Suppressor macrophage treated with lipopolysaccharide for 4 hours (primary cell): Measurements from ENCODE around the gene ELF1.
"Not testable (repeated sequence)": the region's sequence is repeated elsewhere in the genome, so short reads cannot be mapped to it uniquely, and the experiment has no call there.

Experiments
- DNase-seq: peaks from one replicate; pipeline ENCODE4 v3.0.0-alpha.2; 2020

The ELF1 gene

DNA sequence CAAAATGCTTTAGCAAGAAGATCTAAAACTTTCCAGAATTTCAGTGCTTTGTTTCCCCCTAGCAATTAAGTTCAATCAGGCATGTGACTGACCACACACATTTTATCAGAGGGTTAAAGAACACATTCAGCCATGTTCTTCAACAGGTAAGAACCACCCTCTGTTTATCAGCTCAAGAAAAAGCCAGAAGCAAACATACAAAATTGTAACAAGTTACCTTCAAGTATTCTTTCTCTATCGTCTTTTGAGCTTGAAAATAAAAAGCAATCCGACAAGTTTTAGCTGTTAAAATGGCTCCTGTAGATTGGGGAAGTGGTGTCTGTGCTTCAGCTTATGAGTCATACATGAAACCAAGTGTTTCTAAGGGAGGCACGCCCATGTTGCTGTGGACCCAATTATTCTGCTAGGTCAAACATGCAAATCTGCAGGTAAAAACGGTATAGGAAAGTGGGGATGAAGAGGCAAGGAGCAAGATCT is at the start of gene ELF1:
Gene ELF1 (minus strand): TSS at position 306 of the 477 bp plus-strand sequence. CDS start 37,262 bp downstream, outside the sequence.
- DNase-seq: peak; percentile 90

DNA sequence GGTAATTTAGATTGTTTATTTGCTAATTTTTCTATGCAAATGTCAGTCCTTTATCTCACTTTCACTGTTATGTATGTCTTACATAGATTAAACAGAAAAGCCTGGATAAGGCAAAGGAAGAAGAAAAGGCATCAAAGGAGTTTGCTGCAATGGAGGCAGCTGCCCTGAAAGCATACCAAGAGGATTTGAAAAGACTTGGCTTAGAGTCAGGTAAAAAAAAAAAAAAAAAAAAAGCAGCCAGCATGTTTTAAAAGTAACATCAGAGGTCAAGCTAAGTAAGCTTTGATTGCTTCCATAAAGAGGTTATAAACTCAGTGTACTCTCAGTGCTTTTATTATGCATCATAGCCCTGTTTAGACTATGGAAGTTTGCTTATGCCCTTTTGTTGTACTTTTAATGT is 46.0 kb upstream of the ELF1 start:
- DNase-seq: no peak

DNA sequence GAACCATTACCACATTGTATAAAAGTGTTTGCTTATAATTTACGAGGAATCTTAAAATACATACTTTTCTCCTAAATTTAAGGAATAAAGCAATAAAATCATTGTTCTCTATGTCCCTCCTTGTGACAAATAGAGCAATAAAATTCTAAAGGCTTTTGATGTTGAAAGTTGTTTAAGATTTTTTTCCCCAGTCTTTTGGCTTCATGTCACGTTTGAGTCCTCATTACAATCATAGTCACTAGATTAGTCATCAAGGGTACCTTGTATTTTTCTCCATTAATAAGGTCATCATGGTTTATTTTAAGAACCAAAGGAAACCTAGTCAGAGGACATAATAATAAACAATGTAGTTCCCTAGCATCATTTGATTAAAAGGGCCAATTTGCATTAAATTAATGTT is 45.4 kb upstream of the ELF1 start:
- DNase-seq: no peak

DNA sequence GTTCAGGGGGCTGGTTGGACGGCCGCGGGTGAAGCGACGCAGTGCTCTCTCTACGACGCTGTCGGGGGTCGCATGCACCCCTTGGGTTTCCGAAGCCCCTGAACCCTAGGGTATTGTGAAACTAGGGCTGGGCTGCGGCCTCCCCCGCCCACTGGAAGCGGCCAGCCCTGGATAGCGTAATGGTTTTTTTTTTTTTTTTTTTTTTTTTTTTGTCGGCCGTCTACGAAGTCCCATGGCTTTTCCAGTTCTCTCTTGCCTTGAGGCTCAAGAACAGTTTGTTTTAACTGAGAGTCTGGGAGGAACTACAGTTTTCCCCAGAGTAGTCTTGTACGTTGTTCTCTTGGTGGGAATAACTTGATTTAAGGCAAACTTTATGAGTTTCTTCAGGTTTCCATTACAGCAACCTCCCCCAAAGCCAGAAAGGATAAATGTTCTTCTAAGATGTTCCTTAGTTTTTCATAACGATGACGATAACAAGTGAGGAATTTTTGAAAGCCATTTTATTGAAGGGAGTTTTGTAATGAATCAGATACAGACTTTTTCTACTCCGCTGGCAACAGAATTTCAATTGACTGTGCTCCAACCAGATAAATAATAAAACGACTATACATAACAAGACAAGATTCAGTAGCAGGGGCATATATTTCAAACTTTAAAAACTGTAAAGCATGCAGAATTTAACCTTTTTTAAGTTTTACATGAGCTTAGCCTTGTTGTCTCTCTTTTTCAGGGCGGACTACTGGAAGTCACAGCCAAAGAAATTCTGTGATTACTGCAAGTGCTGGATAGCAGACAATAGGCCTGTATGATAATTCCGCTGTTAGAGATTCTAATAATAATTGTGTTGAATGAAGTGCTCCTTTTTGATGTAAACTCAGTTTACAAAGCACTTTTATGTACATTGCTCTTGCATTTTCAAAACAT is 43.1 kb upstream of the ELF1 start:
- DNase-seq: peak; percentile 85

DNA sequence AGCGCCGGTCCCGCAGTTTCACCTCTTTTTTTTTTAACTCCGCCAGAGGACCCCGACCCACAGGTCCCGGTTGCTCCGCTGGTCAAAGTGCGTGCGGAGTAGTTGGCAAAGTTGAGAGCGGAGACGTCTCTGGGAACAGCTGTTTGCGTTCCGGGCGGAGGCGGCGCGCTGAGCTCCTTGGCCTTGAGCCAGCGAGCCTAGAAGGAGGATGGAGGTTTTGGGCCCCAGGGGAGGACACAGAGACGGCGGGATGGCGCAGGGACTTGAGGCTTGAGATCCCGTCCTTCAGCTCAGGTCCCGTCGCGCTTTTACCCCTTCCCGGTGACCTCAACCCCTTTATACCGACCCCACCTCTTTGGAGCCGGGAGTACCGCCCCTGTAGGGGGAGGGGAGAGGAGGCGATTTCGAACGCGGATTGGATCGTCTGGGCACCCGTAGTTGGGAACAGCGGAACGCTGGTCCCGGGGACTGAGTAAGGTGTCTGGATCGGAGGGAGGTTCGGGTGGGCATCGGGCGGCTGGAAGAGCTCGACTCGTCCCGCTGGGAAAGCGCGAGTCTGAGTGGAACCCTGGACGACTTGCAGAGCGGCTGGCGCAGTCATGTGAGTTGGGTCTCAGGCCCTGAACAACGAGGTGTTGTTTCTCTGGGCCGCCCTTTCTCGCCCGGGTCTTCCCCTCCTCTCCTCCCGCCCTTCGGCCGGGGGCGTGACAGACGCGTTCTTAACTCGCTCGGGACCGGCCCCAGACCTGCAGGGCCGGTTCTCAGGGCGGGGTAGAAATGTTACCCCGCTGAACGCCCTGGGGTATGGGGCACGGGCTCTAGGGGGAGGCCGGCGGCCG is 42.2 kb upstream of the ELF1 start, which contains the start of gene WBP4:
Gene WBP4 (plus strand): TSS at position 435 of the 839 bp plus-strand sequence. CDS start 165 bp downstream, at position 600.
- DNase-seq: peak; percentile 96

DNA sequence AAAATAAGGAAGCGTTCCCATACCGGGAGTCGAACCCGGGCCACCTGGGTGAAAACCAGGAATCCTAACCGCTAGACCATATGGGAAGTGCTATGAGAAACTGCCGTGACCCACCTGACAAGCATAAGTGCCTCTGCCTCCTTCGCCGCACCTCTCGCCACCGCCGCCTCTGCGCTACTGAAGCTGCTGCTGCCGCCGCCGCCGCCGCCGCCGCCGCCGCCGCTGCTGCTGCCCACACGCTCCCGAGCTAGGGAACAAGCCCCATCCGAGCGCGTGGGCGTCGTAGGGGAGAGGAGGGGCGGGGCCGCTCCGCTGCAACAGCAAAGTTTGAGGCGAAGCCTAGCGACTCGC is 41.6 kb upstream of the ELF1 start:
- DNase-seq: peak; percentile 93

DNA sequence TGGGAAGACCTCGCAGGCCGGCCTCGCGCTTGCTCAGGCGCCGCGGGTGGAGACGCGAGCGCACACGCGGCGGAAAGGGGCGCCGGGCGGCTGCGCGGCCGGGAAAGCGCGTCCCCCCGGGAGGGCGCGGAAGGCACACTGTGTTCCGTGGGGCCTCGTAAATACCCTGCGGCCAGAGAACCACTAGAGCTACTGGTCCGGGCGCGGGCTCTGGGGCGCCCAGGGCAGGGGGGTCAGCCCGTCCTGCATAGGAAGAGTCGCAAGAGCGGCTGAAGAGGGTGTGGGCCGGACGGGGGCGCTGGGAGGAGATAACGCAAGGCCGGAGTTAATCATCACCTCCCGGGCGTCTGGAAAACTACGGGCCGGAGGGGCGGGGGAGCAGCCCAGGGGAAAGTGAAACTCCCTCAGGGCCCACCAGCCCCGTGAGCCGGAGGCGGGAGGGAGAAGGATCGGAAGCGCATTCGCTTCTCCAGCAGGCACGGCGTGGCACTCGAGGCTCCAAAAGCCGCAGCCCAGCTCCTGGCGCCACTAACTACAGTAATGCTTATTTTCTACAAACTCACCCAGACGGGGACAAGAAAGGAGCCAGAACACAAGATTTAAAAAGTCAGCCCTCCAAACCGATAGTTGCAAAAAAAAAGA is 41.1 kb upstream of the ELF1 start:
- DNase-seq: peak; percentile 98

DNA sequence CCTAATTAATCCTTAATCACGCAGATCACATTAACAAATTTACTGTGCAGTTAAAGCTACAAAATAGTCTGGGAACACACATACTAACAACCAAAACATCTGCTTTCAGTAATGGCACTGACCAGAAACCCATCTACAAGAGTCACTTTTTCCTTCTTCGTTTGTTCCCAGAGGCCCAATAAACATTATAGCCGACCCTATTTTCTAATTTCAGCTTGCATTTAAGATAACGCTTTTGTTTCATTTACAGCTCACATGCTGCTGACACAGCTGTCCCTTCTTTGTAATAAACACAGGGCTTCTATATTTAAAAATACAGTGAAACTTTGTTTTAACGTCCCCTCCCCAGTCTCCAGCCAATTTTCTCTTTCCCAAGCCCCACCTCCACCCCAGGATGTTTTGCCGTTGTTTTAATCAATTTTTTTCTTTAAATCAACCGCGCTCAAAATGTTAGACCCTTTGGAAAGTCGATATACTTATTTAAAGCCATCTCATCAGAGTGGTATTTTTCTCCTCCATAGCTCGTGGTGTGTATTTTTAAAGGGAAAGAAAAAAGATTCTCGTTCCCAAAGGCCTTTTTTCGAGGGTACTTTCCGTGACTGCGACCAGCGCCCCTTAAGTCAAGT is 40.5 kb upstream of the ELF1 start:
- peak; percentile 20 for DNase-seq

DNA sequence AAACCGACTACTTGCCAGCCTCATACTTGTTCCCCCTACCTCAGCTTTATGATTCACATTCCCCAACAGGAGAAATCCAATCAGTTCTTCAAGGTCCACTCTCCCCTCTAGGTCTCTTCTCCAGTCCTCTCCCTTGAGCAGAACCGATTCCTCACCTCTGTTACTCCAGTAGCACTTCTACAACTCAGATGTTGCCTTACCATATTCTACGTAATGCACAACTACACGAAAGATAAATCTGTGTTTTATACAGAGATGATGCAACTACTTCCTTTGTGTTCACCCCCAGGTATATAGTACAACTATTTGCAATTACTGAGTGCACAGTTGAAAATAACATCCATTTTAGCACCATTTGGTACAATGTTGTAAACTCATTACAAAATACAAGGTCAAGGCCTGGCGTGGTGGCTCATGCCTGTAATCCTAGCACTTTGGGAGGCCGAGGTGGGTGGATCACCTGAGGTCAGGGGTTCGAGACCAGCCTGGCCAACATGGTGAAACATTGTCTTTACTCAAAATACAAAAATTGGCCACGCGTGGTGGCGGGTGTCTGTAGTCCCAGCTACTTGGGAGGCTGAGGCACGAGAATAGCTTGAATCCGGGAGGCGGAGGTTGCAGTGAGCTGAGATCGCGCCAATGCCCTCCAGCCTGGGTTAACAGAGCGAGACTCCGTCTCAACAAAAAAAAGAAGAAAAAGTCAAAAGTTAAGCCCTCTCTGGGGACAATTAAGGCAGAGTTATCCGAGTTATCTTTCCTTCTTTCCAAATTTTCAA is 39.4 kb upstream of the ELF1 start:
- no peak for DNase-seq

DNA sequence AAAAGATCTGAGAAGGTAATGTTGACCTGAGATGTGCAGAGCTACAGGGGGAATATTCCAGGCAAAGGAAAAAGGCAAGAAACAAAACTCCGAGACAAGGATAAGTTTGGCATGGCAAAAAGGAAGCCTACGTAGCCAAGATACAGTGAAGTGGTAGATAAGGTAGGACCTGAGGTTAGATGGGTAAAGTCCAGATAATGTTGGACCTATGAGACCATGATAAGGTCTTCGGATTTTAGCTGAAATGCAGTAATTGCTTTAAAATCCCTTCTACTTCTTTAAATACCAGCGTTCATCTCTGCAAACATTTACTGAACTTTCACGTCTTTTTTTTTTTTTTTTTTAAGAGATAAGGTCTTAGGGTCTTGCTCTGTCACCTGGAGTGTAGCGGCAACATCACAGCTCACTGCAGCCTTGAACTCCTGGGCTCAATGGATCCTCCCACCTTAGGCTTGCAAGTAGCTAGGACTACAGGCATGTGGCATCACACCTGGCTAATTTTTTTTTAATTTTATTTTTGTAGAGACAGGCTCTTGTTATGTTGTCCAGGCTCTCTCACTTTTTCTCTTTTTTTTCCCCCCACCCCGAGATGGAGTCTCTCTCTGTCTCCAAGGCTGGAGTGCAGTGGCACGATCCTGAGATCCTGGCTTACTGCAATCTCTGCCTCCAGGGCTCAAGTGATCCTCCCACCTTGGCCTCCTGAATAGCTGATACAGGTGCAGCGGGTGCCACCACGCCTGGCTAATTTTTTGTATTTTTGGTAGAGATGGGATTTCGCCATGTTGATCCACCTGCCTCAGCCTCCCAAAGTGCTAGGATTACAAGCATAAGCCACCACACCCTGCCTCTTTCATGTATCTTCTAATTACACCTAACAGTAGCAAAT is 38.0 kb upstream of the ELF1 start:
- DNase-seq: no peak

DNA sequence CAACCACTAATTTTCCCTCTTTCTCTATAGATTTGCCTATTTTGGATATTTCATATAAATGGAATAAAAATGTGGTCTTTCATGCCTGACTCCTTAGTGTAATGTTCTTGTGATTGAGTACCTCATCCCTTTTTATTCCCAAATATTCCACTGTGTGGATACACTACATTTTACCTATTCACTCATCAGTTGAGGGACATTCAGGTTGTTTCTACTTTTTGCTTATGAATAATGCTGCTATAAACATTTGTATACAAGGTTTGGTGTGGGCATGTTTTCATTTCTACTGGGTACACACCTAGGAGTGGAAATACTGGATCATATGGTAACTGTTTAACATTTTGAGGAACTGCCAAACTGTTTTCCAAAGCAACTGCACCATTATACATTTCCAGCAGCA is 37.1 kb upstream of the ELF1 start:
- no peak for DNase-seq

DNA sequence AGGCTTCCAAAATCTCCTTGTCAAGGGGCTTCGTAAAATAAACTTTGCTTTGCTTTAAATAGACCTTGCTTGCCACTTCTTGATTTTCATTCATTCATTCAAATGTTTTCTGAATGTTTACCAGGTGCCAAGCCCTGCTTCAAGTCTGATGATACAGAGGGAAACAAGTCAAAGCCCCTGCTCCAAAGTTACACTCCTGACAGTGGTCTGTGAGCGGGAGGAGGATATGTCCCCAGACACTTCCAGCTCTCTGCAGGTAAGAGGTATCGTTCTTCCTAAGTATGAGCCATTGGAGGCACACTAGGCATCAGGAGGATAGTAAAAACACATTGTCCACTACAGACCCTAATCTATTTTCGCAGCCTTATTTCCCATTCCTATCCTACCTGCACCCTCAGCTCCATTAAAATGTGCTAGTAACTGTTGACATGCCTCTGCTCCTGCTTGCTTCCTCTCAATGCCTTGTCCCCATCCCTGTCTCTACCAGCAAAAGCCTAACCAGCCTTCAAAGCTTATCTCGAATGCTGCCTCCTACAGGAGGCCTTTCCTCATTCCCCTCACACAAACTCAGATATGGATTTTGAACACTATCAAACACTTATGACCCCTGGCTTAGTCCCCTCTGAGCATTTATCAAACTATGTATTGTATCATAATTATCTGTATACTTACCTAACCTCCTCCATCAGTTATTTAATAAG is 36.0 kb upstream of the ELF1 start:
- no peak for DNase-seq

DNA sequence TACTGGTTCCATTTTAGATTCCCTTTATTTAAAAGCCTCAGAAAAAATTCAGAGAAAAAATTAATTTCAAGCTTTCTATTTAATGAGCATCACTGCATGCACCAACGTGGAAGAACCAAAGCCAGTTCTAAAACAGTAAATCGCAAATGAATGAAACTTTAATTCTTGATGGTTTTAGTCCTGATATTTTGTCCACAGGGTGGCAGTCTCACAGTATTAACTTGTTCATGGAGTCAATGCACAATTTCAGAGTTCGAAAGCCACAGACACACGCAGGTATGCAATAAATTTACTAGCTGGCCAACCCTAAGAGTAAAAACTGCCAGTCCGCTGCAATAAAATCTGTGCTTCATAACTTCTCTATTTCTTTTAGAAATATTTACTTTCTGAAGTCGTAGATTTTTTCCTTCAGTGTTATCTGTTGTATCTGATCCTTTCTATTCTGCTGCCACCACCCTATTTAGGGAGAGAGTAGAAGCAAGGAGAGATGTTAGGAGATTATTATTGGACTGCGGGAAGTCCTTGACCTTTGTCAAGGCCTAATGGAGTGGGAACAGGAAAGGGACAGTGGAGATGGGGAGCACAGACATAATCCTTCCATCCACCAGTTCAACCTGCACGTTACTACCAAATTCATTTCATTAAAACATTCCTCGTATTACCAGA is 35.2 kb upstream of the ELF1 start:
- peak; percentile 56 for DNase-seq

DNA sequence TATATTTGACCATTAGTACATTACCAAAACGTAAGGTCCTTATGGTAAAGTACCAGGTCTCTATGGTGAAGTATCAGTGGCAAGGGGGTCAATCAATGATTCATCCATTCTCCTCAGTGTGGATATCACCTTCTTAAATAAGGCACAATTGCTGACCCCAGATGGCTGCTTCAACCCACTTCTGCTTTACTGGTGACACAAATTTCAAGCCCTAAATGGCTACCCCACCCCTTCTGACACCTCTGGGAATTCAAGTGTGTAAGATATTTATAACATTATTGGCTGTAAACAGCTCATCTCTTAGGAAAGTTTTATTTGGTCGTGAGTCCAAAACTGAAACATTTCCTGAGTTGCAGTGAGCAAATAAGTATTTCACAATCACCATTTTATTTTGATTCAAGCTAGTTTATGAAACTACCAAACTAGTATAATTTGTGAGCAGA is 34.3 kb upstream of the ELF1 start:
- peak; percentile 91 for DNase-seq

DNA sequence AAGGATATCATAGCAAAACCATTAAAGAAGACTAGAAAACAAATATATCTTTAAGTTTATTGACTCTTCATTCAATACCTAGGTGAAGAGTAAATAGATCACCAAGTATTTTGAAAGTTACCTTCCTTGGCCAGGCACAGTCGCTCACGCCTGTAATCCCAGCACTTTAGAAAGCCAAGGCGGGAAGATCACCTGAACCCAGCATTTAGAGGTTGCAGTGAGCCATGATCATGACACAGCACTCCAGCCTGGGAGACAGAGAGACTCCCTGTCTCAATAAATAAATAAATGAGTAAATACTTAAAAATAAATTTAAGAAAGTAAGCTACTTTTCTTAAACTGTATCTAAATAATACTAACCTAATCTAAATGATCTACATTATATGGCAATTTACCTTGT is 33.3 kb upstream of the ELF1 start:
- DNase-seq: no peak

DNA sequence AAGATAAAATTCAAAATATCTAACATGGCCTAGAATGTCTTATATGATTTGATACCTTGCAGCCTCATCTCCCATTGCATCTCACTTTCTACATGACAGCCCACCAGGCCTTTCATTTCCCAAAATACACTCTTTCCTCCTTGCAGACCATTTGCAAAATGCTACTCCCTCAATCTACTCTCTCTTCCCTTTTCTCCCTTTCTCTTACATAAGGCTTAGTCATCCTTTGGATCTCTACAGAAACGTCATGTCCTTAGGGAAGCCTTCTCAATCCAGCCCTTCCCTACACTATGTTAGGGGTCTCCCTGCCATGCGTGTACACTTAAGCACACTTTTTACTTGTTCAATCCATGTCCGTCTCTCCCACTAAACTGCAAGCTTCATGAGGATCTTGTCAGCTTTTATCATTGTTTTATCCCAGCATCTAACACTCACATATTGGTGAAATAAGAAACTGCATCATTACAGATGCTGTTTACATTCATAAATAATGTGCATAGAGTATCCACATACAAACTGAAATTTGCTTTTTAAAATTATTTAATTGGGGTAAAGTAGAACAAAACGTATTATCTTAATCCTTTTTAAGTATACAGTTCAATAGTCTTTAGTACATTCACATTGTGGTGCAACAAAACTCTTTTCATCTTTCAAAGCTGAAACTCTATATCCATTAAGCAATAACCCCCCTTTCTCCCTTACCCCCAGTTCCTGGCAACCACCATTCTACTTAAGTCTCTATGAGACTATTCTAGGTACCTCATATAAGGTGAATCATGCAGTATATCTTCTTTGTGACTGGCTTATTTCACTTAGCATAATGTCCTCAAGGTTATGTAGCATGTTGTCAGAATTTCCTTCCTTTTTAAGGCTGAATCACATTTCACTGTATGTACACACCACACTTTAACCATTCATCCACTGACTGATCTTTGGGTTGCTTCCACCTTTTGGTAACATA is 30.6 kb upstream of the ELF1 start:
- DNase-seq: peak; percentile 80

DNA sequence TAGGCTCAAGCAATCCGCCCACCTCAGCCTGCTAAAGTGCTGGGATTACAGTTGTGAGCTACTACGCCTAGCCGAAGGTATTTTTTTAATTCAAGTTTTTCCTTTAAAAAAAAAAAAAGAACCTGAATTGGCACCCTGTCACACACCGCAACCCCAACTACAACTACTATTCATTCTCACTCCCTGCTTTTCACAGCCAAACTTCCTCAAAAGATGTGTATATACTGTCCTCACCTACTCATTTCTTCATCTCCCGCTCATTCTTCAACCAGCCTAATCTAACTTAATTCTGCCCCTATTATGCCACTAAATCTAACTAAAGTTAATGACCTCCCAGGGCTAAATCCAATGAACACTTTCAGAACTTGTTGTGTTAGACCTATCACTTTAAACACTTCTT is 29.5 kb upstream of the ELF1 start:
- peak; percentile 8 for DNase-seq

DNA sequence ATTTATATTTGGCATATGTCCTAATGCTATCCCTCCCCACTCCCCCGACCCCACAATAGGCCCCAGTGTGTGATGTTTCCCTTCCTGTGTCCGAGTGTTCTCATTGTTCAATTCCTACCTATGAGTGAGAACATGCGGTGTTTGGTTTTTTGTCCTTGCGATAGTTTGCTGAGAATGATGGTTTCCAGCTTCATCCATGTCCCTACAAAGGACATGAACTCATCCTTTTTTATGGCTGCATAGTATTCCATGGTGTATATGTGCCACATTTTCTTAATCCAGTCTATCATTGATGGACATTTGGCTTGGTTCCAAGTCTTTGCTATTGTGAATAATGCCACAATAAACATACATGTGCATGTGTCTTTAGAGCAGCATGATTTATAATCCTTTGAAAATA is 23.3 kb upstream of the ELF1 start:
- not testable (repeated sequence) for DNase-seq
